Hindlimb muscle (tissue), 1 donor: ENCODE data around the gene GDAP2. TPM values are rescaled to one million over a fixed set of nuclear protein-coding genes. Genes with fewer than 3 reads are reported as not detected.
A peak's percentile ranks its signal among the peaks of the same experiment; 100 is the strongest.
"Not testable (repeated sequence)": the region's sequence is repeated elsewhere in the genome, so short reads cannot be mapped to it uniquely, and the experiment has no call there.

Source experiments
- DNase-seq: peaks from one replicate; pipeline ENCODE4 v3.0.0-alpha.2; 2013
- polyA plus RNA-seq: library from polyadenylated mRNA; unstranded; fragments of 120-200 nt; gene quantifications from one replicate; pipeline ENCODE4 v1.2.1, GENCODE V29; 2013; ENCODE audit not compliant: insufficient read length

Gene GDAP2, protein sequence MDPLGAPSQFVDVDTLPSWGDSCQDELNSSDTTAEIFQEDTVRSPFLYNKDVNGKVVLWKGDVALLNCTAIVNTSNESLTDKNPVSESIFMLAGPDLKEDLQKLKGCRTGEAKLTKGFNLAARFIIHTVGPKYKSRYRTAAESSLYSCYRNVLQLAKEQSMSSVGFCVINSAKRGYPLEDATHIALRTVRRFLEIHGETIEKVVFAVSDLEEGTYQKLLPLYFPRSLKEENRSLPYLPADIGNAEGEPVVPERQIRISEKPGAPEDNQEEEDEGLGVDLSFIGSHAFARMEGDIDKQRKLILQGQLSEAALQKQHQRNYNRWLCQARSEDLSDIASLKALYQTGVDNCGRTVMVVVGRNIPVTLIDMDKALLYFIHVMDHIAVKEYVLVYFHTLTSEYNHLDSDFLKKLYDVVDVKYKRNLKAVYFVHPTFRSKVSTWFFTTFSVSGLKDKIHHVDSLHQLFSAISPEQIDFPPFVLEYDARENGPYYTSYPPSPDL
- 7.5 TPM for polyA plus RNA-seq

DNA sequence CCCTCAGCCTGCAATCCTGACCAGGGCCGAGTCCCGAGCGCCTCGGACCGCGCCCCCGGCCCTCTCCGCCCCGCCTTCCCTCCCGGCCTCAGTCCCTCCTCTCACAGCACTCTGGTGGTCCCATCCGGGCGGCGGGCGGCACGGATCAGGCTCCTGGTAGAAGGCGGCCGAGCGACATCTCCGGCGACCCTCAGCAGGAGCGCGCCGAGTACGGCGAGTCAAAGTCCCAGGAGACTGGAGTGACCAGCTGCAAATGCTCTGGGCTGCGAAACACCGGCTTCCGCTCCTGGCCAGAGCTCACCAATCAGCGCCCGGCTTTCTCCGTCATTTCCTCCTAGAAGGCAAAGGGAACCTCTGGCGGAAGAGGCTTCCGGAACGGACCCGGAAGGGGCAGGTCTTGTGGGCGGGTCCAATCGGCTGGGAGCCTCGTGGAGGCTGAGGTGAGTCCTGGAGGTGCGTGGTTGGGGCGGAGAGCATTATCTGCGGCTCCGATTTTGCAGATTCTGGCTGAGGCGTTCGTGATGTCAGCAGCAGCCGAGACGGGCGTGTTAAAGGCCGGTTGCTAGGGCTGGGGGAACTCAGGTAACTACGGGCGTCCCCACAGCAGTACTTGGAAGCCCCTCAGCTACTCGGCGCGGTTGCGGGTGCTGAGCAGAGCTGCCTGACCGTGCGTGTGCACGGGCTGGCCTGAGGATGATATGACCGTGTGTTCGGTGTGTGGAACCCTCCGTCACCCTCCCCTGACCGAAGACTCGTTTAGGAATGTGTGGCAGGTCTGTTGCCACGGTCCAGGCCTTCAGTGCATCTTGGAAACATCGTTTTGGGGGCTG lies at the start of gene GDAP2, which contains the start of gene WDR3:
GDAP2 (minus strand) TSS at position 279 of the 830 bp plus-strand sequence. CDS start 9,264 bp downstream, outside the sequence.
WDR3 (plus strand) TSS at position 397 of the 830 bp plus-strand sequence. CDS start 3,581 bp downstream, outside the sequence.
- DNase-seq, result peak; percentile 96

DNA sequence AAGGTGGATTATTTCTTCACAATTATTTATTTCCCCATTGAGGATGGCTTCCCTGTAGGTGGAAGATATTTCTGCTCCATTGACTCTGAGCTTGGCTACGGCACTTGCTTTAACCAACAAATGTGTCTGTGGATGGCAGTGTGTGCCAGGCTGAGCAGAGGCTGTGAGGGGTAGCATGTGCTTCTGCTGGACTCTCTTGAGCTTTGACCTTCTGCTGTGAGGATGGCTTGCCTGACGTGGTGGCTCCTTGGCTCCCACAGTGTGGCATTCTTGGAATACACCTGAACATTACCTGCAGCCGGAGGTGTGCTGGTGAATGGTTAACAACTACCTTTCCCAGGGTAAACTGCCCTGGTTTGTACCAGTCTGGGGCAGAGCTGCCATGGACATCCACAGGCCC lies 47.0 kb upstream of the GDAP2 start:
- DNase-seq, result no peak

DNA sequence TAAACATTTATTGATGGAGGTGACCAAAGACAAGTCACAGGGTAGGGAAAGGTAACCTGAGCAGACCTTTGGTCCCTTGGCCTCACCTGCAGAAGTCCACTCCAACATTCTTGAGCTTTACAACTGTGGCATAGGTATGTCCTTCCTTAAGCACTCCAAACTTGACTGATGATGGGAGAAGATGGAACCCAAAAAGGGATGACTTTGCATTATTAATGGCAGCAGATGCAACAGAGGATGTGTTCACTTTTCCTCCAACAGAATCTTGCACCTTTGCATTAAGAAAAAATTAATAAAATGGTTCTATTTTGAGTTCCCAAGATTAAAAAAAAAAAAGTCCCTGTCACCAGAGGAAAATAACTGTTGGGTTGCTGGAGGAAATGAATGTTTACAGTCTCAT lies 42.4 kb upstream of the GDAP2 start:
- no peak for DNase-seq

DNA sequence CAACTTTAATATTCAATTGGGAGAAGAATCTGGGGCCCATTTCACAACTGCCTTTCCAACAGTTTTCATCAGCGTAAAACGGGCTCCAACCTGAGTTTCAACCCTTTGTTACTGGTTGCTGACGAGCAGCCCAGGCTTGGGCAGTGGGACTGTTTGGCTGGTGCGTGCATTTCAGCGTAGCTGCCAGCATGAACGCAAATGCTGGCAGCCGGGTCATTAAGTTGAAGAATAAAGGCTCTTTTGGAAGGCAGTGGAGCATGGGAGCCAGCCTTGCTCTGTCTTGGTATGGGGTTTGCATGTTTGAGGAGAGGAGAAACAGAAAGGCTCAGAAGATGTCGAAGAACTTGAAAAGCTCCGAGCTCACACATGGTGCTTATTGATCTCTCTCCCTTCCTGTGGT lies 40.8 kb upstream of the GDAP2 start:
- no peak for DNase-seq

DNA sequence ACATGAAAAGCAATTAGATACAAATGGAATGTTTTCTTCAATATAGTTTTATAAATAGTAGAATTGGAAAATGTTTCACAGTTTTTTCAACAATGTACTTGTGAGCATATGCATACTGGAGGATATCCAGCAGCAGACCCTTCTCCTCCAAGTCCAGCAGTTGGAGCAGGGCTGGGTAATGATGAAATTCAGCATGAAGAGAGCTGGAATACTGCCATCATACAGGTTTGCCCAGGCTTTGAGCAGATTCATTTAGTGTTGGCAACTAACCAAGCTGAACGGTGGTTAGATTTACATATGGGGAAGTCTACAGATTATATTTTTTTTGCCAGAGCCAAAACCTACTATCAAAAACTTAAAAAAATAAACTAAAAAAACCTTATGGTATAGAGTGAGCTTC lies 38.5 kb upstream of the GDAP2 start:
- DNase-seq, result no peak

DNA sequence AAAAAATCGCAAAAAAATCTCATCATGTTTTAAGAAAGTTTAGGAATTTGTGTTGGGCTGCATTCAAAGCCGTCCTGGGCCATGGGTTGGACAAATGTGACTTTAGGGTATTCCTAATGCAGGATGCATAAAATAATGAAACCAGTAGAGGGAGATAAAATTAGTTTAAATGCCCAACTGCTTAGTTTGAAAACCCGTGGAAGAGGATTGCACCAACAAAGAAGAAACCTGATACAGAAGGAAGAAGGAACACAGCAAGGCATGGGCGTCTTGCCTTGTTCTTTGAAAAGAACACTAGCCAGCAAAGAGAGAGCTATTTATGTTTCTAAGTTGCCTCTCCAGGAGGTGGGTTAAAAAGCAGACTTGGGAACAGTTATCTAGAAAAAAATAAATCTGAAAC lies 38.1 kb upstream of the GDAP2 start:
- DNase-seq, result peak; percentile 40

DNA sequence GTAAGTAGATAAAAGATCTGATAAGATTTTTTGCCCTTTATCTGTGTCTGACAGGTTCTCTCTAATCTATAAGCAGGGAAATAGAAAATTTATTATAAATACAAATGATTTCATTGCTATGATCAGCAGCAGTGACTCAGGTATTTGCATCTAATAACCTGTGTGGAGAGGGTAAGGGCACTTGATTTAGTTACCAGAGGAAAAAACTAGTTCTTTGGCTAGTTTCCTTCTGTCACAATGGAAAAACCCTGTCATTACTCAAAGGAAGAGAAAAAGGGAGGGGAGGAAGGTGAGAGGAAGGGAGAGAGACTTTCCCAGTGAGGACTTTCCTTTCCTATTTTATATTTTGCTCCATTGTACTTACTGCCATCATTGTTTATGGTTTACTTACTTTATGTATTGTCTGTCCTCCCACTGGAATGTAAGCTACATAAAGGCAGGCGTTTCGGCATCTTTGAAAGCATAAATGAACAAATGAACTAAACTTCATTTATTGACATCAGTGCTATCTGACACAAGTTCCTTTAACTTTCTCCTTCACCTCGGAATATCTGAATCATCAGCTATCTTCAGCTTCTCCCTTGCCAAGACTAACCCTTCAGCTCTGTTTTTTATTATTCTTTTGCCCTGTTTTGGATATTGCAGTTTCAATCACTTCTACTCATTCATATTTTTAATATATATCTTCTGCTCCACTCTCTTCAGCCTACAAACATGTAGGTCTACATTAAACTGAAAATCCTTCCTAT lies 35.0 kb upstream of the GDAP2 start:
- no peak for DNase-seq

DNA sequence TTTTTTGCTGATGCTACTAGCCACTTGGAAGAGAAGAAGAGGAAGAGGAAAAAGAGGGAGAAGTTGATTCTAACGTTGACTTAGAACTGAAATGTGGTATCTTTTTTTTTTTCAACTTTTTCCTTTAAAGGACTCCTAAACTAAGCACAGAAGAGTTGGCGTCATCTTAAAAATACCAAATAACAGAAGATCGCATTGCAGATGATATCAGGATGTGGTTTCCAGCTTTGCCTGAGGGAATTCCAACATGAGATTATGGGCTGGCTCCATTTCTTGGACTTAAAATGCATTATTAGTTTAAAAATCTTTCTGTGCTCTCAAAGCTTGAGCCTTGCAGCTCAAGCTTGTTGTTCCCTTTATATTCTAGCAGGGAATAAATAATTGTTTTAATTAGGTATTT lies 29.9 kb upstream of the GDAP2 start:
- no peak for DNase-seq

DNA sequence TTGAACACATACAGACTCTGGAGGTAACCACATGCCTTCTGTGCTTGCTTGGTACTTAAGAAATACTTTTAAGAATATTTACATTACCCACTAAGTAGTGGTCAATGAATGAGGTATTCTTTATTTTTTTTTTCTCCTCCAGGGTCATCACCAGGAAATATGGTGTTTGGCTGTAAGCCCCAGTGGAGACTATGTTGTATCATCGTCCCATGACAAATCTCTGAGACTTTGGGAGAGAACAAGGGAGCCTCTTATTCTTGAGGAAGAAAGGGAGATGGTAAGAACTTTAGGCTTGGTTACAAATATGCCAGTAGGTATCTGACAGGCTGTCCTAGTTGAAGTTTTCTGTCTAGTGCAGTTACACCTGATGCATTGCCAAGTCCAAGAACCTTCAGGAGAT lies 23.0 kb upstream of the GDAP2 start:
- DNase-seq, result no peak

DNA sequence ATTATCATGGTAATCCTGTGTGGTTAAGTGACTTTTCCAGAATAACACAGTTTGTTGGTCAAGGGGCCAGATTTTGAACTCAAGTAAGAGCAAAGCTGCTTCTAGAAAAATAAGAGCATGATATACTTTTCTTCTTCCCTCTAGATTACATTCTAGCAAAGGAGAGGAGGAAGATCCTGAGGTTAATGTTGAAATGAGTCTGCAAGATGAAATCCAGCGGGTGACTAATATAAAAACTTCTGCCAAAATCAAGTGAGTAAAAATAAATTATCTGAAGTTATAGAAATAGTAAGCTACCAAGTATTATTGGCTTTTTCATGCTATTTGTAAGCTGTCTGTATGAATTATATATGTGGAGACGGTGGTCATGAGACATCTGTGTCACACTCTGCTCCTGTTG lies 12.9 kb upstream of the GDAP2 start:
- no peak for DNase-seq

DNA sequence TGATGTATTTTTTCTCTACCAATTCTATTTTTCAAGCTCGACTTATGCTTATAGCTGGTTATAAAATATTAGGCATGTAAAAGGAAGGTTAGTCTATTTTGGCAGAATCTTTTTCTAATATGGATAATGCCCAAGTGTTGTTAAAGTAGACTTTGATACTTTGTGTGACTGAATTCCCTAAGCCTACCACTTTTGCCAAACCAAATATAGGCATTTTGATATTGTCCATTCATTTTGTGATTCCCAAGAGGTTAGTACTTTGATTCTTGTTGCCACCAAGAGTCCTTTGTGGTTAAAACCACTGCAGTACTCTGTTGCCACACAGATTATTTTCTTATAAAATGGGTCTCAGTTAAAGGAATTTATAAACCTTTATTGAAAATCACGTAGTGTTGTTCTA lies 4.3 kb upstream of the GDAP2 start:
- no peak for DNase-seq

DNA sequence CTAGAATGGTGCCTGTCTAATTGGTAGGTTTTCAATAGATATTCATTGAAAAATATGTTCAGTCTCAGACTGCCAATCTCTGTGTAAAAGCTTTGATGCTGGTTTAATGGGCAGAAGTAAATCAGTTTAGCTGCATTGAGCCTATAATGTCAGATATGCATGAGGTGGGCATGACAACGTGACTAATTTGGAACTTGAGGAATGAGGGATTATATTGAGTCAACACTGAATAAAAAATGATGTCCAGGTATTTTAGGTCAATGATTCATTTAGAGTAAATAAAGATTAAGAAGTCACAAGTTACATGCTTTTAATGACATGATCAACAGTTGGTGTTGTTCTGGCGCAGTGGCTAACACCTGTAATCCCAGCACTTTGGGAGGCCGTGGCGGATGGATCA lies 3.2 kb upstream of the GDAP2 start:
- no peak for DNase-seq

DNA sequence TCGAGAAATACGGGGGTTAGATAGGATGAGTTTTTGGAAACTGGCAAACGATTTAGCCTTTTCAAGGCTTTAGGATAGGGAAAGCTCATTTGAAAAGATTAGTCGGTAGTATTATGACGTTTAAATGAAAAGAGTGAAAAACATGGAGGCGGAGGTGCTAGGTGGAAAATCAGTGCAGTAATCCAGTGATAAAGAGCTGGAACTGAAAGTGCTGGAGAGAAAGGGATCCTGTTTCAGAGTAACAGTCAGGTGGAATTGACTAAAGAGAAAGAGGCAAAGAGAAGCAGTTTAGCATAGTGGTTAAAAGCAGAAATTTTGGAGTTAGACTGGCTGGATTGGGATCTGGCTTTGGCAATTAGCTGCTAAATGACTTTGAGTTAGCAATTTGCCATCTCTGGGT lies 1.1 kb upstream of the GDAP2 start:
- DNase-seq, result no peak

DNA sequence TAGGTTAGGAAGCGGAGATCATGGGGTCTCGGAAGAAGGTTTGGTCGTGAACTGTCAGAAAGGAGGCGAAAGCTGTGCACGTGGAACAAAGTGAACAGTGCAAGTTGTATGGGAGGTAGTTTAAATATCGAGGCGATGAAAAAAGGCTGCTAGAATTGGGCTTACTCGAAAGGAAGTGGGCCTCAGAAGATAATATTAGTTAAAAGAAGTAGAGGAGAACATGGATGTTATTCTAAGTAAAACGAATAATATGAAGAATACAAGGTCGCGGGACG lies 689 bp upstream of the GDAP2 start:
- DNase-seq, result peak; percentile 2

DNA sequence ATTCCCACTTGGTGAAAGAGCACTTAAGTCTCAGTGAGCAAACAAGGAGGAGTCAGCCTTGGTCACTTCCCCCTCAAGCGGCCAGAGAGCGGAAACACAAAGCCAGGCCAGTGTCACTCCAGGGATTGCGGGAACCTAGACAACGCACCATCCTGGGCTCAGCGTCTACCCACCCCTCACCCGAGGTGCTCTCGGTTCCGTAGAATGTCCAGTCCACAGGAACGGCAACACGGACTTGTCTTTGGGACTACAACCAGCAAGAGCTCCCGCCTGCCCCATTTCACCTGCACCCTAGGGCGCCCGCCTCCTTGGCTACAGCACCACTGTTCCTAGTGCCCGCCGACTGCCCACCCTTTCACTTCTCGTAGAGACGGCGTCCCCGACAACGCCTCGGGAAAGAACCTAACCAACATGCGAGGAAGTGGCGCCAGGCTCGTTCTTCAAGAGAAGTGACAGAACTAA lies 509 bp downstream of the GDAP2 start:
- peak; percentile 37 for DNase-seq

DNA sequence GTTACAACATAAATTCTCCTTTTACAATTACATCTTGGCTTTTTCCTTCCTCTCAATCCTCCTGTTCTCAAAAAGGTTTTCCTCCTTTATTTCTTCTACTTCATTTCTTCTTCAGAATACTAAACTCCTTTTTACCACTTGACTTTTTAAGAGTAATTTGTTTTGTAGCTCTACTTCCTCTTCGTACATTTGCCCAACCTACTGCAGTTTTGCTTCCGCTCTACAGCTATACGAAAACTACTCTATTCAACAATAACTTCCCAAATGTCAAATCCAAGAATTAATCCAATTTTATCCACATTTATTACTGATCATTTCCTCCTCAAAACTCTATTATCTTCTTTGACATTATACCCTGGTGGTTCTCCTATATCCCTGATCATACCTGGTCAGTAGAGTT lies 3.4 kb downstream of the GDAP2 start:
- no peak for DNase-seq

DNA sequence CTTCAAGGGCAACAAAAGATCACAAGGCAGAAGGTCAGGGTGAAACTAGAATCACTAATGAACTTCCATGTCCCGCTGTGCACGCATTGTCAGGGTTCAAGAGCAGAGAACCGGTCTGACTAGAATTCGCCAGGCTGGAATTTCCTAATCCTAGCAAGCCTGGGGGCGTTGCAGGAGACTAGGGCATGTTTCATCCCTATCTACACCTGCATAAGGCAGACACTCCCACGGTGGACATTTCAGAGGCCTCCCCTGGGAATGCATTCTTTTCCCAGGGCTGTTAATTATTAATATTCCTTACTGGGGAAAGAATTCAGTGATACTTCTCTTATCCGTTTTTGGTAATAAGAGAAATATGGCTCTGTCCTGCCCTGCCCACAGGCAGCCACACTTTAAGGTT lies 6.7 kb downstream of the GDAP2 start:
- DNase-seq, result not testable (repeated sequence)

DNA sequence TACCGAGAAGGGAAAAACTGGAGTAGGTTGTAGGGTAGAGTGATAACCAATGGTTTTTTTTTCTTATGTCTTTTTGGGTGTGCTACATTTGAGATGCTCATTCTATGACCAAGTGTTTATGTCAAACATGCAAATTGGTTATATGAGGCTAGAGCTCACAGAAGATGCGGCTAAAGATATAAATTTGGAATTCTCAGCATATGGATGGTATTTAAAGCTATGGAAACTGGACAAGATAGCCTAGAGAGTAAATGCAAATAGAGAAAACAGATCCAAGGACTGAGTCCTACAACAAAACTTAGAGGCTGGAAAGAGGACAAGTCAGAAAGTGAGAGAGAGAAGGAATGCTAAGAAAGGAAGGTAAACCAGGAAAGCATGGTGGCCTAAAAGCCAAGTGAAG lies 7.4 kb downstream of the GDAP2 start:
- DNase-seq, result no peak

DNA sequence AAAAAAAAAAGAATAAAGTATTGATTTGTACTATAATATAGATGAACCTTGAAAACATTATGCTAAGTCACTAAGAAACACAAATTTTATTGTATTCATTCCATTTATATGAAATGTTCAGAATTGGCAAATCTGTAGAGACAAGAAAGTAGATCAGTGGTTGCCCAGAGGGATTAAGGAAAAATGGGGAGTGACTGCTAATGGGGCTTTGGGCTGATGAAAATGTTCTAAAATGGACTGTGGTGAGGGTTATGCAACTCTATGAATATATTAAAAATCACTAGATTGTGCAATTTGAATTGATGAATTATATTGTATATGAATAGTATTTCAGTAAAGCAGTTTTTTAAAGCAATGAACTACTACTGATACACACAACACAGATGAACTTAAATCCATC lies 10.0 kb downstream of the GDAP2 start:
- DNase-seq, result no peak

DNA sequence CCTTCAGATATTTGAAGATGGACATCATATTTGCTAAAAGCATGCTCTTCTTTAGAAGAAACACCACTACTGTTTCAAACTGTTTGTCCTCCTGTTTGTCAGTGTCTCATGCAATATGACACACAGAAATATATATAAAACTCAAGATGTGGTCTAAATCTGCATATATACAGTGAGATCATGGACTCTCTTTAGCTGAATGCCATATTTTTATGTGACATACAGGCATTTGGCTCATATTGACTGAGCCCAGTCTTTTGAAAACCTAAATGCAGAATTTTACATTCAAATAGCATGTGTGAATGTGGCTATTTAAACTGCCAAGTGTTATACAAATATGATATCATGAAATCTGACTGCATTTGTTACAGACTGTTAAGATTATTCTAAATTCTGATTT lies 18.4 kb downstream of the GDAP2 start:
- DNase-seq, result no peak

DNA sequence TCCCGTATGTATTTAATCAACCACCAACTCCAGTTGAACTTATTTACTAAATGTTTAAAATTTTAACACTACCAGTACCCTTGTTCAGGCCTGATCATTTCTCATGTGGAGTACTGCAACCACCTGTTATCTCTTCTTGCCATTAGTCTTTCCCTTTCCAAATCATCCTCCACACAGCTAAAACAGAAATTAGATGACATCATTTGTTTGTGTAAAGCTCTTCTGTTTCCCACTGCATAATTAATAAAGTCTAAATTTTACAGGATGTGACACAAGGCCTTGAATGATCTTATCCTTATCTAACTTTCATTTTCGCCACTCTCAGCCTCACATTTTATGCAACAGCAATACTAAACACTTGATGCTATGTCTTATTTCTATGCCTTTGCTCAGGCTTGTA lies 24.4 kb downstream of the GDAP2 start:
- DNase-seq, result no peak

DNA sequence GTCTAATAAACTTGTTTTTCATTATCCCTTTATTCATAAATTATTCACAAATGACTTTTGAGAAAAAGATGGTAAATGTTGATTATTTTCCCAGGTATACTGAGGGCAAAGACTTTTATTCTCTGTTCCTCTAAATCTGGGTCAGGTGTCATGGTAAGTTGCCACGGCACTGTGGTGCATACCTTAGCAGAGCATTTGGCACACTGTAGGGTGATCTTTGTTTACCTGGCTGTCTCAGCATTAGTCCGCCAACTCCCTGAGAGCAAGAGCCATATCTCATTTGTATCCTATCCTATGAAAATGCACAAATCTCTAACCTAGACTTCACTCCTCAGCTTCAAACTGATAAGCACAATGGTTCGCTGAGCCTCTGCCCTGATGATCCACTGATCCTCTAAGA lies 24.9 kb downstream of the GDAP2 start:
- DNase-seq, result no peak

DNA sequence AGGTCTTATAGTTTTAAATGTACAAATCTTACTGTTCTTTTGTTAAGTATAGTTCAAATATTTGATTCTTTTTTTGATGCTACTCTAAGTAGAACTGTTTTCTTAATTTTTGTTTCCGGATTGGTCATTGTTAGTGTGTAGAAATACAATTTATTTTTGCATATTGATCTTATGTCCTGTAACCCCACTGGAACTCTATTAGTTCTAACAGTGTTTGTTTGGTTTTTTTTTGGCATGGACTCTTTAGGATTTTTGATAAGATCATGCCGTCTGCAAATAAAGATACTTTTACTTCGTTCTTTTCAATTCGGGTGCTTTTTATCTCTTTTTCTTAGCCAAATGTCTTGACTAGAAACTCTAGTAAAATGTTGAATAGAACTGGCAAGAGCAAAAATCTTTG lies 26.5 kb downstream of the GDAP2 start:
- no peak for DNase-seq
